Measurements from ENCODE around the gene ELOA.
"Not testable (repeated sequence)": the region's sequence is repeated elsewhere in the genome, so short reads cannot be mapped to it uniquely, and the experiment has no call there.

ELOA gene

DNA sequence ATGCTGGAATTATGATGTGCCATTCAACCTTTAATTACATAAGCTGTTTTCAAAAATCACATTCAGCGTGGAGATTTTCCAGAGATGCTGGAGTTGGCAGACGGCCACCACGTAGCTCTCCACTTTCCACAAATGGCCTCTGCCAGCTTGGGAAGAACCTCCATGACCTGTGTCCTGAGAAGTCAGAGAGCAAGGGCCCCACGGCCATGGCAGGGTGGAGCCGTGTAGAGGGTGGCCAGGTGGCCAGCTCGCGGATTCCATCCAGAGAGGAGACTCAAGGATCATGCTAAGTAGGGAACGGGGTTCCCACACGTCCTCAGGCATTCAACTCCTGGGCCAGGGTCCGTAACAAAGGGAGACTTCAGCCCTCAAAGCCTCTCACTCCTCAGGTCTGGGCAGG is 58.6 kb downstream of the ELOA start:
- no peak for DNase-seq

DNA sequence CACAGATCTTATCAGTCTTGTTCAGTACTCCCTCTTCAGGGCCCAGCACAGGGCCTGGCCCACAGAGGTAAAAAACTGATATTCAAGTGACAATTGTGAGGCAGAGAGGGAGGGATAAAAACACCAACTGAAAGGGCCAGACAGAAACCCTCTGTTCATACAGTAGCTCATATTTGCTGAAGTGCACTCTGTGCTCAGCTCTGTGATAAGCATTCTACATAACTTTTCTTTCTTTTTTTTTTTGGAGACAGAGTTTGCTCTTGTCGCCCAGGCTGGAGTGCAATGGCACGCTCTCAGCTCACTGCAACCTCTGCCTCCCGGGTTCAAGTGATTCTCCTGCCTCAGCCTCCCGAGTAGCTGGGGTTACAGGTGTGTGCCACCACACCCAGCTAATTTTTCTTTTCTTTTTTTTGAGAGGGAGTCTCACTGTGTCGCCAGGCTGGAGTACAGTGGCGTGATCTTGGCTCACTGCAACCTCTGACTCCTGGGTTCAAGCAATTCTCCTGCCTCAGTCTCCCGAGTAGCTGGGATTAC is 59.6 kb downstream of the ELOA start:
- DNase-seq, result not testable (repeated sequence)

DNA sequence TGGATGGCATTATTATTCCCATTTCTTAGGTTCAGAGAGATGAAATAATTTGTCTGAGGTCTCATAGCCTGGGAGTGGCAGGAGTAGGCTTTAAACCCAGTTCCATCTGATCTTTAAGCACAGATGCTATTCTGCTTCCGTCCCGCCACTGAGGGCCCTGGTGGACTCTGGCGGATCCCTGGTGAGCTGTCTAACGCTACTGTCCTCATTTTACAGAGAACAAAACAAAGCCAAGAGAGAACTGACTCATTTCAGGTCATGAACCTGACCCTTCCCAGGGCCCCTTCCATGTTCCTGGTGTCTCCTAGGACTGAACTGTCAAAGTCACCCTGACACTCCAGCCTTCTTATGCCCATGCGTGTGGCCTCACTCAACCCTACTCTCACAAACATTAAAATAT is 60.4 kb downstream of the ELOA start:
- DNase-seq, result no peak

DNA sequence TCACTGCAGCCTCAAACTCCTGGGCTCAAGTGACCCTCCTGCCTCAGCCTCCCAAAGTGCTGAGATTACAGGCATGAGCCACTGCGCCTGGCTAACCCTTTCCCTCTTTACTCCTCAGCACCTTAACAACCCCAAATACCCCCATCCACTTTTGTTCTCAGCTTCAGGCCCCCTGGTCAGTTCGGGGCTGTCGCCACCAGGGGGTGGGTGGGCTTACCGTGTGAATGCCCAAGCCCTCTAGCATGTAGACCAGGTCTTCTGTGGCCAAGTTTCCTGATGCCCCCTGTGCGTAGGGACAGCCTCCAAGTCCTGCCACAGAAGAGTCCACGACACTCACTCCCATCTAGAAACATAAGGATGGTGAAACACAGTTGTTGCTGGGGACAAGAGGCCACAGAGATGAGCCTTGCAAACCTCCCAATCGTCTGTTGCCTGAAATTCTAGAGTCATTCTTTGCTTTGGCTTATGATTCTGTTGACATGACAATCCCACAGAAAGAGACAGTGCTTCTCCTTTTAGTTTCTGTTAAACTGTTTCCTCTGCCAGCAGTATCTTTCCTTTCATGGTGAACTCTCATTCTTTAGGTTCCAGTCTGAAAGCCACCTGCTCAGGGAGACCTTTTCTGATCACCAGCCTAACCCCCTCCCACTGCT is 61.0 kb downstream of the ELOA start:
- no peak for DNase-seq

DNA sequence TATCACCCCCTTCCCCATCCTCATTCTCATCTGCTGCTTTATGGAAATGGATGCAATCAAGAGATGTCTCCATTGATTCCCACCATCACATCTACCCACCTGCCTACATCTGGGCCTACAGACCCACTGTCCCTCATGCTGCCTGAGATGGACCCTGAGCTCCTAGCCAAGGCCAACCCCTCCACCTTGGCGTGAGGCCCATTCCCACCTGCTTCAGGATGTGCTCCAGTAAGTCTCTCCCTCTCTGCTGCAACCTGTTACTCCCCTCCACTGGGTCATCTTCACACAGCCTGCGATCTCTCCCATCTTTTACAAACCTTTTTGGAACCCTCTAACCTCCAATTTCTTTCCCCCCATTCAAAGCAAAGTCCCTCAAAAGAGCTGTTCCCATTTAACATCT is 61.8 kb downstream of the ELOA start:
- no peak for DNase-seq

DNA sequence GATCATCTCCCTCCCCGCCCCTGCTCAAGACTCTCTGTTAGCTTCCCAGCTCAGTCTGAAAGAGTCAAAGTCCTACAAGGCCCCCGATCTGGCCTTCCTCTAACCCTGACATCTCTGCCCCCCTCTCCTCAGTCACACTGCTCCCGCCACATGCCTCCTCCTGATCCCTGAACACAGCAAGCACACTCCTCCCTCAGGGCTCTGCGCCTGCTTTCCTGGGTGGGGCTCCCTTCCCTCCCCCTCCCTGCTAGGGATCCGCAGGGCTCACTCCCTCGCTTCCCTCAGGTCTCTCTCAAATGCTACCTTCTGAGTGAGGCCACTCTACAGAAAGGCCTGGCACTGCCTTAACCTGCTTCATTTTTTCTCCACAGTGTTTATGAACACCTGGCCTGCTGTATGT is 63.0 kb downstream of the ELOA start:
- DNase-seq, result no peak

DNA sequence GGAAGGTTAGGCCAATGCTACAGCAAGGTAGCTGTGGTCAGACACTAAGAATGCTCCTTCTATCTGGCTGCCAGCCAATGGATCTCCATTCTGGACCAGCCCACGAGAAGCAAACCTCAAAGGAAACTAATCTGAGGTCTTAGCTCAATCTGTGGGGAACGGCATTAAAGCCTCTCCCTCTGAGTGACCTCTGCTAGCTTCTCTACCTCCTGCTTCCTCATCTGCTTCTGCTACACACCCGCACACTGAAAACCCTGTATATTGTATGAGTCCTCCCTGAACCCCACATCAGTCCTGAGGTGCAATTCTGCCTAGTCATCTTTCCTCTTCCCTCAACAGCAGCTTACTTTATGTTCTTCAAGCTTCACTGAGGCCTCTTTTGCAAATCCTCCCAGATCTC is 64.2 kb downstream of the ELOA start:
- no peak for DNase-seq

DNA sequence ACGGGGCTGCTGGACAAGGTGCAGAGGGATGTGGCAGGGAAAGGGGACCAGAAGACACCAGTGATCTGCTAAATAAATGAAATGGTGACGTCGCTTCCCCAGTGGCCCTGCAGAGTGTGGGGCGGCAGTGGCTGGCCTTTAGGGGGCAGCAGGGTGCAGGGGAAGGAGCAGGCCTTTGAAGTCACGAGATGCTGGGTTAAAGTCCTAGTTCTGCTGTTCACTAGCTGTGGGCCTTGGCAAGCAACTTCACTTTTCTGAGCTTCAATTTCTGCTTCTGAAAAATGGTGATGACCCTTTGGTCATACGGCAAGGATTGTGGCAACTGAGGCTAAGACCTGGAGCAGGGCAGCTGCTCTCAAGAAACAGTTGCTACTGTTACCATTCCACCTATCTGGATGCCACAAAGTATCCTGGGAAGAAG is 66.5 kb downstream of the ELOA start:
- peak; percentile 81 for DNase-seq

DNA sequence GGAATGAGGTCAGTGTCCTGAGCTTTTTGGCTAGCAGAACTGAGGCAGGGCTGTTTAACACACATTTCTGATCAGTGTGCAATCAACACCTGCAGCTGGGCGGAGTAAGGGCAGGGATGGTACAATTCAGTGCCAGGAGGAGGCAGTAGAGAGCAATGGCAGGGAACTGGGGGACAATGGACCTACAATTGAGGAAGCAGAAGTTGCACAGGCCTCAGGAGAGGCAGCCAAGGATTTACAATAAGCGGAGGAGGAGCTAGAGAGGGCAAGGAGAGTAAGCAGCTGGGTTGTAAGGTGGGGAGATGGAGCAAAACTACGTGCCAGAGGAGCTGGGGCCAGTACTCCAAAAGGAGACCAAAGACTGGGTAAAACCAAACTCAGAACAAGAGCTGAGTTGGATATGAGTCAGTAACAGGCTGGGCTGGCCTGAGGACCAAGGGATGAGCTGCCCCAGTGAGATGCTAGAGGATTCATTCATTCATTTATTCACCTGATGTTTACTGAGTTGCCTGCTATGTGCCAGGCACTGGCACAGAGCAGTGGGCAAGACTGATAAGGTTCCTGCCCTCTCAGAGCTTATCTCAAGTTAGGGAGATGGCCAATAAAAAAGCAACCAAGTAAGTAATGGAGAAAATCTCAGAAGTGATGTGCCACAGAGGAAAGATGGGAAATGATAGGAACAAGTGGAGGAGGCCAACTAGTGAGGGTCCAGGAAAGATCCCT is 67.7 kb downstream of the ELOA start:
- peak; percentile 55 for DNase-seq

Data from activated T-cell treated with anti-CD3 and anti-CD28 coated beads, Interleukin-2, amount 50 U/mL, for 1 hour (primary cell).